Measurements from ENCODE around the gene TNFSF13B.
A peak's percentile ranks its signal among the peaks of the same experiment; 100 is the strongest.

The TNFSF13B gene

DNA sequence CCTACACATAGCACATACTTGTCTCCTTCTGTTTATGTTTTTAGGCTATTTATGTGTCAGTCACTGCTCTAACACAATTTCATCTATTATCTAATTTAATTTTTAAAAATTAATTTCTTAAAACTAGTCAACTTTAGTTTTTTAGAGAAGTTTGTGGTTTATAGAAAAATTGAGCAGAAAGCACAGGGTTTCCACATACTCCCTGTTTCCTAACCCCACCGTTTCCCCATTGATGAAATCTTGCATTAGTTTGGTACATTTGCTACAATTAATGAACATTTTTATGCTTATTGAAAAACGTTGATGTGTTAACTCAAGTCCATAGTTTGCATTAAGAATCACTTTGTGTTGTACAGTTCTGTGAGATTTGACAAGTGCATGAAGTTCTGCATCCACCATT is 53.5 kb downstream of the TNFSF13B start:
- TF ChIP-seq CTCF (IDR thresholded peaks at IDR 0.05; ENCODE audit: low read depth, low read length): no peak

GRCh38 chr13:108325863-108326262 is 56.3 kb downstream of the TNFSF13B start:
- no peak for TF ChIP-seq CTCF (IDR thresholded peaks at IDR 0.05; ENCODE audit: low read depth, low read length)
- H3K4me3 ChIP-seq (ENCODE audit: low read depth, low read length): no peak overlapping the region

More for the DNA sequence above, 53.5 kb downstream of the TNFSF13B start:
- no peak overlapping the region for H3K4me3 ChIP-seq (ENCODE audit: low read depth, low read length)

DNA sequence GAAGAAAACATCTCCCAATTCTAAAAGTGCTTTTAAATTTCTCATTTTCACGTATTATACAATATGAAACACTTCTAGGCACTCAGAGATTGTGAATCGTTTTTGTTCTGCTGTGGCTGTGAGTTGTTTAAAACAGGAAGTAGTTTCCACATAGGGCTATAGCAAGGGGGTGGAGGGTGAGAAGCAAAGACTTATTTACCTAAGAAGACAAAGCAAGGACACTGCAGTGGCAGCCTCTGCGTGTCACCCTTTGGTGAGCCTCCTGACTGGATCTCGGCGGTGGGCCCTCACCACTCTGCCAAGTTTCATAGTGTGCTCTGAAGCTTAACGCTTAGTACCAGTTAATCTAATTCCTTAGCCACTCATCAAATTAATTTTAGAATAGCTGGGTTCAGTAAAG is 56.8 kb downstream of the TNFSF13B start:
- TF ChIP-seq CTCF (IDR thresholded peaks at IDR 0.05; ENCODE audit: low read depth, low read length): no peak
- H3K4me3 ChIP-seq (ENCODE audit: low read depth, low read length): no peak overlapping the region

GRCh38 chr13:108328848-108329247 is 59.3 kb downstream of the TNFSF13B start:
- TF ChIP-seq CTCF (IDR thresholded peaks at IDR 0.05; ENCODE audit: low read depth, low read length): no peak
- no peak overlapping the region for H3K4me3 ChIP-seq (ENCODE audit: low read depth, low read length)

DNA sequence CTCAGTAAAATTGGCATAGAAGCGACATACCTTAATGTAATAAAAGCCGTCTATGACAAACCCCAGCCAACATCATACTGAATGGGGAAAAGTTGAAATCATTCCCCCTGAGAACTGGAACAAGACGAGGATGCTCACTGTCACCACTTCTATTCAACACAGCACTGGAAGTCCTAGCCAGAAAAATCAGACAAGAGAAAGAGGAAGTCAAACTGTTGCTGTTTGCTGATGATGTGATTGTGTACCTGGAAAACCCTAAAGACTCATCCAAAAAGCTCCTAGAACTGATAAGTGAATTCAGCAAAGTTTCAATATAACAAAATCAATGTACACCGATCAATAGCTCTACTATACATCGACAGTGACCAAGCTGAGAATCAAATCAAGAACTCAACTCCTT is 63.3 kb downstream of the TNFSF13B start:
- no peak overlapping the region for H3K4me3 ChIP-seq (ENCODE audit: low read depth, low read length)
- no peak for TF ChIP-seq CTCF (IDR thresholded peaks at IDR 0.05; ENCODE audit: low read depth, low read length)

- TF ChIP-seq CTCF (IDR thresholded peaks at IDR 0.05; ENCODE audit: low read depth, low read length): peak; percentile 44
- no peak overlapping the region for H3K4me3 ChIP-seq (ENCODE audit: low read depth, low read length)
Observed at GRCh38 chr13:108342369-108343289, 73.1 kb downstream of the TNFSF13B start.

GRCh38 chr13:108345016-108345415 is 75.5 kb downstream of the TNFSF13B start:
- no peak for TF ChIP-seq CTCF (IDR thresholded peaks at IDR 0.05; ENCODE audit: low read depth, low read length)
- no peak overlapping the region for H3K4me3 ChIP-seq (ENCODE audit: low read depth, low read length)
